HG02885 (cell line): ENCODE measurements around the gene B4GALT7.

Source experiments
- ATAC-seq: cut with Tn5 transposase; IDR thresholded peaks from one replicate; pipeline ENCODE4 v1.9.1; 2021; ENCODE audit warnings: mild to moderate bottlenecking; ENCODE audit not compliant: unreplicated experiment, poor library complexity

B4GALT7 gene

GRCh38 chr5:177592905-177593304 is 7.0 kb upstream of the B4GALT7 start:
- ATAC-seq: no peak

DNA sequence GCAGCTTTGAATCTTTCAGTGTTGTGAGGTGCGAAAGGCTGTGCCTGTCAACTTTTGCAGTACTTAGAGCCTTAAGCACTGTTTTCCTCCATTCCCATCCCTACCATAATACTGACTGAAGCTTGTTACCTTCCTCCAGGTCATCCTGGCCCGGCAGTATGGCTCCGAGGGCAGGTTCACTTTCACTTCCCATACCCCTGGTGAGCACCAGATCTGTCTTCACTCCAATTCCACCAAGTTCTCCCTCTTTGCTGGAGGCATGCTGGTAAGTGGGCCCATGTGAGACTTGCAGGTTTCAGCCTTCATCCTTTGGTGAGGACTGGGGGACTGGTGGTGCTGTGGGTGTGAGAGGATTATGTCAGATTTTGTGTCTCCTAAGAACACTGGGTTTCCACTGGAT is 6.4 kb upstream of the B4GALT7 start:
- no peak for ATAC-seq

- ATAC-seq: no peak
Measured at GRCh38 chr5:177594071-177594470, 5.9 kb upstream of the B4GALT7 start.

GRCh38 chr5:177595026-177595585 is 4.8 kb upstream of the B4GALT7 start:
- ATAC-seq: no peak

DNA sequence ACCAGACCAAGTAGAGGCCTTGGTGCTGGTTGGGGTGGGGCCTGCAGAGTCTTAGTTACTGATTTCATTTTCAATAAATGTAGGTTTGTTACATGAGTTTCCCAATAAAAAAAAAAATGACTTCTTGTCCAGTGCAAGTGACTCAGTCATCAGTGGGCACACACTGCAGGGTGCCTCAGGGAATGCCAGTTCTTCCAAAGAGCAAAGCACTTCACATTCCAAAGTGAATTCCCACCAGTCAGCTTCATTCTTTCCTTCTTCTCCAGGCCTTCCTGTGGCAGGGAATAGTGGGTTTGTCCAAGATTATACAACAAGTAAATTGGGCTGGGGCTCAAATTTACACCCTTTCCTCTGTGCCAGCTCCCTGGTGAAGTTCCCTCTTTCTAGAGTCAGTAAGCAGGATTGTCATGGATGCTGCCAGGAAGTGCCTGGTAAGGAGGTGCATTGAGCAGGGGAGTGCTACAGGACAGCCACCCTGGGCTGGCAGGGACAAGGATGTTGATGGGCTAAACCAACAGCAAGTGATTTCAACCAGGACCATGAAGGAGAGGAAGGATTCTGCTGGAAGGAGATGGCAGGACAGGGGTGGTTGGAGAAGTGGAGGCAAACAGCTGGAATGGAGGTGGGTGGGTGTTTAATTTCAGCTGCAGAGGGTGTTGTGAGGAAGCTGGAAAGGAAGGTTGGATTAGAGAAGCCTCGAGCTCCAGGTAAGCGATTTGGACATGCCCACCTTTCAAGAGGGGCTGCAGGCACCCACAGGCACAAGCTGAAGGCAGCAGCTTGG is 3.7 kb upstream of the B4GALT7 start:
- no peak for ATAC-seq

DNA sequence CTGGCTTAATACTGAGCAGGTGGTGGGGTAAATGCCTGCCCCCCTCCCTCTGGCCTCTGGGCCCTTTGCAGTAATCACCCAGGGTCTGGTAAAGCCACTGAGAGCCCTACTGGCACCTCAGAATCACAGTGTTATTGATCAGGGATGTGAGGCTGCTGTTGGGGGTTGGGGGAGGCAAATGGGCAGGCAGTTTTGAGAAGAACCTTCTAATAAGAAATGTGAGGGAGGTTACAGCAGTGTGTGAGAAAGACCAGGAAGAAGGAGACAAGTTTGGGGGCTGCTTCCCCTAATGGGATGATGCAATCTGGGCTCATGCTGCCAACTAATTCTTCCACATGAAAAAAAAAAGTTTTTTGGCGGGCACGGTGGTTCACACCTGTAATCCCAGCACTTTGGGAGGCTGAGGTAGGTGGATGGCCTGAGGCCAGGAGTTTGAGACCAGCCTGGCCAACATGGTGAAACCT is 3.1 kb upstream of the B4GALT7 start:
- ATAC-seq: no peak

- no peak for ATAC-seq
Measured at GRCh38 chr5:177598477-177598876, 1.5 kb upstream of the B4GALT7 start.

DNA sequence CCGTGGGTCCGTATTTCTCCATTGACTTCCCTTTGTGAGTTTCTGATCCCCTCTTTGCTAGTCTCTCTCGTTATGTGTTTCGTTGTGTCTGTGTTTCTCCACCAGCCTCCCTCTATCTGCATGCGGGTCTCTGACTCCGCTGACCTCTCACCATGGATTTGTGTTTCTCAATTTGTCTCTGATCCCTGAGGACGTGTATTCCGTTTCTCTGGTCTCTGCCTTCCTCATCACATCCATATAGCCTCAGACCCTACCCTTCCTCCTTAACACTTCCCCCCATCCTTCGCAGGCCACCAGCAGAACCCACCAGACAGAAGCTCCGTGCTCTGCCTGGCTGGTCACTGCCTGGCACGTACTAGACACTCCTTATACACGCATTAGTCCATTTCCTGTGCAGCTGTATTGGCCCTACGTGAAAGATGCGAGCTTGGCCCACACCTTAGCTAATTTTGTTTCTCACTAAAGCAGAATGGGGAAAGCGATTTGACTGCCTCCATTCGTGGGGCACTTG is 631 bp downstream of the B4GALT7 start:
- no peak for ATAC-seq

DNA sequence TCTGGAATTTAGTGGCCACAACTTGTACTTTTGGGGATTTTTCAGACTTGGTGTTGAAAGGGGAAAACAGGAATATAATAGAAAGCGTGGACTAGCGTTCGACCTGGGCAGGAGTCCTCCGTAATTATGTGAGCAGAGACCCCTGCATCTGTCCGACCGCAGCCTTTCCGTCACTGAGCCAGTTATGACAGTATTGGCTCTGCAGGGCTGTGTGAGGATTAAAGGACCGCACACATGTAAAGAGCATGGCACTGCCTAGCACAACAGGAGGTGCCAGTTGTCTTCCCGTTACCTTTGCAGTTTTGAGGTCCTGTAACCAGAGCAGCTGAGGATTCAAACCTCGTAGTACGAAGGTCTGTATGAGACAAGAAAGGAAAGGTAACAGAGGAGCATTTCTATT is 1.2 kb downstream of the B4GALT7 start:
- no peak for ATAC-seq

- ATAC-seq: no peak
Measured at GRCh38 chr5:177601577-177602457, 1.9 kb downstream of the B4GALT7 start.

GRCh38 chr5:177602458-177602830 is 2.5 kb downstream of the B4GALT7 start:
- no peak for ATAC-seq

DNA sequence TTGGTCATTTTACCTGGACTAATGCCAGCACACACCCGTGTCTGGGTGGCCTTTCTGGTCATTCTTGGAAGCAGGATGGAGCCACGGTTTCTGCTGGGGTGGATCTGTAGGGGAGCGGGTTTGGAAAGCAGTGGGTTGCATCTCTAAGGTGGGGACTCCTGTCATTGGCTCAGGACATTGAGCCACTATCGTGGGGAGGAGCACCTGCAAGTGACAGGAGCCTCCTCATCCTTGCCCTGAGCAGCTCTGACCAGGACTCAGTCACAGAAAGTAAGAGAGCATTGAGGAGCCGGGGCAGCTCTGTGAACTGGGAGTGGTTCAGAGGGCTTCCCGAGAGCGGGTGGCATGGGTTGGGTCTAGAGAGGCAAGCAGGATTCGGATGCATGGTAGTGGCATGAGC is 3.7 kb downstream of the B4GALT7 start:
- no peak for ATAC-seq

GRCh38 chr5:177604116-177604521 is 4.2 kb downstream of the B4GALT7 start:
- no peak for ATAC-seq

GRCh38 chr5:177604656-177605055 is 4.7 kb downstream of the B4GALT7 start:
- no peak for ATAC-seq

DNA sequence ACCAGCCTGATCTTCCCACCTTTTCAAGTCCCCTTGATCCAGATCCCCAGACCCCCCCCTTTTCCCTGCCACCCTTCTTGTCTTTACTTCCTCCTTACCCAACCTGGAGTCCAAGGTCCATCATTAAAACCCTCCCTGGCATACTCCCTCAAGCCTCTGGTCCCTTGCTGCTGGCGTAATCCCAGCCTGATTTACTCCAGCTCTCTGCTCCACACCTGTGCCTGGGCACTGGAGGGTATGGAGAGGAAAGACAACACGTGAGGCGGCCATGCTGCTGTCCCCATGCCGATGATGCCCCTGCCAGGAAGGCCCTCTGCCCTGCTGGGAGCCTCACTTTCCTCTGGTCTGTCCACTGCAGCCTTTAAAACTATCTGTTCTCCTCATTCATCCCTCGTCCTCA is 5.1 kb downstream of the B4GALT7 start:
- no peak for ATAC-seq

GRCh38 chr5:177605667-177606066 is 5.7 kb downstream of the B4GALT7 start:
- ATAC-seq: no peak

DNA sequence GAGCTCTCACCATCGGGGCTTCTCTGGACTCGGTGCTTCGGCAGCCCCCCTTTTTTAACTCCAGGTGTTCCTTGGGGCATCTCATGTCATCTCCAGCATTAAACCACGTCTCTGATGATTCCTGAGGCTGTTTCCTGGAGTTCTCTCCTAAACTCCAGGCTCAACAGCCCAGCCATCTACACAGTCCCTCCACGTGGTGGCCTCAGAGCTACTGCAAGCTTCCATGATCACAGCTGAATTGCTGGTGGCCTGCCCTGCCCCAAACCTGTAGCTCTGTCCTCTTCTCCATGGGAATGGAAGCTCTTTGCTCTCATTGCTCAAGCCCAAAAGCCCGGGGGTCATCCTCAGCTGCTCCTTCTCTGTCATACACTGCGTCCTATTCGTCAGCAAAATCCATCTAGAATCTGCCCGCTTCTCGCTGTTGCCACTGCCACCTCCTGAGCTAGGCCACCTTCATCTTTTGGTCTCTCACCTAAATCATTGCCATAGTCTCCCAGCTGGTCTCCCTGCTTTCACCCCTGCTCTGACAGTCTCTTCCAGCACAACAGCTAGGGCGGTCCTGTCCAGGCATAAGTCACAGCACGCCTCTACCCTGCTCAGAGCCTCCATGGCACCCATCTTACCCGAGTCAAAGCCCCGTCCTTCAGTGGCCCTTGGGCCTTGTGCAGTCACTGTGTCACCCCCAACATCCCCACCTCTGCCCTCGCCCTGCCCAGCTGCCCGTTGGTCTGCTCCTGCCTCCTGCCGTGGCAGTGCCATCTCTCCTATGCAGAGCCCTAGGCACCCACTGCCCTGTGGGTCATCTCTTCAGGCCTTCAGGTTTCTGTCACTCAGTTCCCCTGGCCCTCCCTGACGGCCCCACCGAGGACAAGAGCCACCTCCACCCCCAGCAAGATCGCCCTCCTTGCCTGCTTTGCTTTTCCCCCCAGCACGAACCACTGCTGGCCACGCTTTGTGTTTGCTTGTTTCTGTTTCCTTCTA is 6.4 kb downstream of the B4GALT7 start:
- no peak for ATAC-seq

- ATAC-seq: no peak
Measured at GRCh38 chr5:177607115-177607451, 7.2 kb downstream of the B4GALT7 start.

- ATAC-seq: peak; percentile 56
Measured at GRCh38 chr5:177607452-177608192, 7.7 kb downstream of the B4GALT7 start.
